Measurements from ENCODE around the gene IFNGR2. TPM values are rescaled to one million over a fixed set of nuclear protein-coding genes. Genes with fewer than 3 reads are reported as not detected.

IFNGR2 gene
- total RNA-seq, 1 donor from 2014 or later: 34.6 TPM

- peaks cover 9% of the 10 kb centered on the region for H3K4me1 ChIP-seq
- no peaks in the 10 kb centered on the region for H3K27me3 ChIP-seq (ENCODE audit: low read depth)
- no peak overlapping the region for H3K4me3 ChIP-seq
- intact Hi-C loops (cut with micrococcal nuclease): no loop called here
- H3K27ac ChIP-seq (replicated peaks): no peak overlapping the region
- no peaks in the 10 kb centered on the region for H3K36me3 ChIP-seq
- DNase-seq: no peak
- no peaks in the 10 kb centered on the region for H3K9me3 ChIP-seq (replicated peaks)
- TF ChIP-seq, protein P1, sequence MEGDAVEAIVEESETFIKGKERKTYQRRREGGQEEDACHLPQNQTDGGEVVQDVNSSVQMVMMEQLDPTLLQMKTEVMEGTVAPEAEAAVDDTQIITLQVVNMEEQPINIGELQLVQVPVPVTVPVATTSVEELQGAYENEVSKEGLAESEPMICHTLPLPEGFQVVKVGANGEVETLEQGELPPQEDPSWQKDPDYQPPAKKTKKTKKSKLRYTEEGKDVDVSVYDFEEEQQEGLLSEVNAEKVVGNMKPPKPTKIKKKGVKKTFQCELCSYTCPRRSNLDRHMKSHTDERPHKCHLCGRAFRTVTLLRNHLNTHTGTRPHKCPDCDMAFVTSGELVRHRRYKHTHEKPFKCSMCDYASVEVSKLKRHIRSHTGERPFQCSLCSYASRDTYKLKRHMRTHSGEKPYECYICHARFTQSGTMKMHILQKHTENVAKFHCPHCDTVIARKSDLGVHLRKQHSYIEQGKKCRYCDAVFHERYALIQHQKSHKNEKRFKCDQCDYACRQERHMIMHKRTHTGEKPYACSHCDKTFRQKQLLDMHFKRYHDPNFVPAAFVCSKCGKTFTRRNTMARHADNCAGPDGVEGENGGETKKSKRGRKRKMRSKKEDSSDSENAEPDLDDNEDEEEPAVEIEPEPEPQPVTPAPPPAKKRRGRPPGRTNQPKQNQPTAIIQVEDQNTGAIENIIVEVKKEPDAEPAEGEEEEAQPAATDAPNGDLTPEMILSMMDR (IDR thresholded peaks at IDR 0.05; ENCODE audit: borderline replicate concordance): no peak
Observed at GRCh38 chr21:33395891-33396331, 7.3 kb upstream of the IFNGR2 start.

- H3K4me3 ChIP-seq: no peak overlapping the region
- TF ChIP-seq, protein P1 (IDR thresholded peaks at IDR 0.05; ENCODE audit: borderline replicate concordance): no peak
- no peaks in the 10 kb centered on the region for H3K27me3 ChIP-seq (ENCODE audit: low read depth)
- peak overlapping the region; percentile 64 for H3K27ac ChIP-seq (replicated peaks)
- no peaks in the 10 kb centered on the region for H3K36me3 ChIP-seq
- peaks cover 9% of the 10 kb centered on the region for H3K4me1 ChIP-seq
- no peaks in the 10 kb centered on the region for H3K9me3 ChIP-seq (replicated peaks)
- intact Hi-C loops (cut with micrococcal nuclease): no loop called here
- DNase-seq: no peak
Observed at GRCh38 chr21:33396436-33396835, 6.8 kb upstream of the IFNGR2 start.

GRCh38 chr21:33396951-33397350 lies 6.3 kb upstream of the IFNGR2 start:
- no peaks in the 10 kb centered on the region for H3K9me3 ChIP-seq (replicated peaks)
- H3K27ac ChIP-seq (replicated peaks): peak overlapping the region; percentile 70
- no peak overlapping the region for H3K4me3 ChIP-seq
- H3K27me3 ChIP-seq (ENCODE audit: low read depth): no peaks in the 10 kb centered on the region
- peaks cover 9% of the 10 kb centered on the region for H3K4me1 ChIP-seq
- intact Hi-C loops (cut with micrococcal nuclease): no loop called here
- TF ChIP-seq, protein P1 (IDR thresholded peaks at IDR 0.05; ENCODE audit: borderline replicate concordance): no peak
- H3K36me3 ChIP-seq: no peaks in the 10 kb centered on the region
- peak; percentile 50 for DNase-seq

GRCh38 chr21:33397717-33398116 lies 5.5 kb upstream of the IFNGR2 start:
- Histone ChIP-seq H3K4me3 (no peak overlapping the region), H3K27me3 (ENCODE audit: low read depth) (no peaks in the 10 kb centered on the region), H3K9me3 (replicated peaks) (no peaks in the 10 kb centered on the region), H3K4me1 (peaks cover 17% of the 10 kb centered on the region), H3K36me3 (no peaks in the 10 kb centered on the region), H3K27ac (replicated peaks) (peak overlapping the region; percentile 70)
- no peak for DNase-seq
- TF ChIP-seq, protein P1 (IDR thresholded peaks at IDR 0.05; ENCODE audit: borderline replicate concordance): no peak
- intact Hi-C loops (cut with micrococcal nuclease): no loop called here

GRCh38 chr21:33398361-33398760 lies 4.9 kb upstream of the IFNGR2 start:
- intact Hi-C loops (cut with micrococcal nuclease): no loop called here
- peaks cover 21% of the 10 kb centered on the region for H3K4me1 ChIP-seq

More at GRCh38 chr21:33398361-33398760, 4.9 kb upstream of the IFNGR2 start:
- Histone ChIP-seq H3K27me3 (ENCODE audit: low read depth) (no peaks in the 10 kb centered on the region), H3K4me3 (no peak overlapping the region), H3K27ac (replicated peaks) (no peak overlapping the region), H3K36me3 (no peaks in the 10 kb centered on the region), H3K9me3 (replicated peaks) (no peaks in the 10 kb centered on the region)
- TF ChIP-seq, protein P1 (IDR thresholded peaks at IDR 0.05; ENCODE audit: borderline replicate concordance): no peak
- DNase-seq: no peak

Data from left ventricle myocardium inferior (tissue), 1 donor.